ENCODE data around the gene PALMD. TPM values are rescaled to one million over a fixed set of nuclear protein-coding genes. Genes with fewer than 3 reads are reported as not detected.

Gene PALMD
- total RNA-seq, 1 experiment from 2014 or later, result not detected

GRCh38 chr1:99672038-99672437 lies 26.1 kb downstream of the PALMD start:
- no peaks in the 10 kb centered on the region for H3K9me3 ChIP-seq (ENCODE audit: control insufficient read depth, low read depth, low read length)
- H2BK120ac ChIP-seq (ENCODE audit: low read depth, low read length, poor library complexity, severe bottlenecking), result no peak overlapping the region
- H2BK12ac ChIP-seq (ENCODE audit: insufficient read length, low read depth, low read length), result no peak overlapping the region
- no peaks in the 10 kb centered on the region for H4K20me1 ChIP-seq (ENCODE audit: control insufficient read depth, insufficient read depth, insufficient read length)
- WGBS (ENCODE audit: extremely low coverage, insufficient read length, low lambda C conversion rate), result no CpG with 5 or more reads among the region's 4 CpGs
- no peaks in the 10 kb centered on the region for H3K23me2 ChIP-seq (ENCODE audit: insufficient read length, low read depth, low read length, poor library complexity, severe bottlenecking)
- H3K27me3 ChIP-seq (ENCODE audit: insufficient read depth, low read length), result no peaks in the 10 kb centered on the region
- H3K79me2 ChIP-seq (ENCODE audit: insufficient read depth, low read length), result no peaks in the 10 kb centered on the region
- H4K8ac ChIP-seq (replicated peaks; ENCODE audit: insufficient read length, low read depth, low read length), result no peak overlapping the region
- H3K27me3 Mint-ChIP-seq (ENCODE audit: low read depth), result no peaks in the 10 kb centered on the region
- no peak overlapping the region for H2BK15ac ChIP-seq (ENCODE audit: low read depth, low read length)
- no peak overlapping the region for H3K56ac ChIP-seq (ENCODE audit: insufficient read length, low read depth, low read length)
- no peak overlapping the region for H2BK20ac ChIP-seq (ENCODE audit: low read depth, low read length, poor library complexity, severe bottlenecking)
- no peak overlapping the region for H2AK5ac ChIP-seq (ENCODE audit: insufficient read length, low read length)
- no peak overlapping the region for H3K4ac ChIP-seq (ENCODE audit: low read depth, low read length)
- H2BK5ac ChIP-seq (ENCODE audit: insufficient read length, low read length), result no peak overlapping the region
- no peaks in the 10 kb centered on the region for H3K4me1 ChIP-seq (ENCODE audit: insufficient read depth, low read length)
- H2AFZ ChIP-seq (ENCODE audit: low read length), result no peak overlapping the region
- H4K91ac ChIP-seq (ENCODE audit: insufficient read length, low read depth, low read length), result no peak overlapping the region
- H3K27ac ChIP-seq (ENCODE audit: insufficient read length, low read depth, low read length), result no peak overlapping the region
- no peaks in the 10 kb centered on the region for H3K79me1 ChIP-seq (ENCODE audit: insufficient read depth, low read depth, low read length, poor library complexity, severe bottlenecking)
- H3K14ac ChIP-seq (ENCODE audit: insufficient read depth, low read length), result no peak overlapping the region
- no peaks in the 10 kb centered on the region for H3K36me3 Mint-ChIP-seq (ENCODE audit: insufficient read depth in 1 of 3, low read depth in 3 of 3)
- no peak overlapping the region for H3K4me3 Mint-ChIP-seq
- H3K9ac ChIP-seq (ENCODE audit: extremely low read depth, insufficient read length, low read length), result no peak overlapping the region
- no peaks in the 10 kb centered on the region for H3K9me3 Mint-ChIP-seq
- no peak overlapping the region for H3K18ac ChIP-seq (ENCODE audit: insufficient read length, low read depth, low read length)
- TF ChIP-seq, protein P1, sequence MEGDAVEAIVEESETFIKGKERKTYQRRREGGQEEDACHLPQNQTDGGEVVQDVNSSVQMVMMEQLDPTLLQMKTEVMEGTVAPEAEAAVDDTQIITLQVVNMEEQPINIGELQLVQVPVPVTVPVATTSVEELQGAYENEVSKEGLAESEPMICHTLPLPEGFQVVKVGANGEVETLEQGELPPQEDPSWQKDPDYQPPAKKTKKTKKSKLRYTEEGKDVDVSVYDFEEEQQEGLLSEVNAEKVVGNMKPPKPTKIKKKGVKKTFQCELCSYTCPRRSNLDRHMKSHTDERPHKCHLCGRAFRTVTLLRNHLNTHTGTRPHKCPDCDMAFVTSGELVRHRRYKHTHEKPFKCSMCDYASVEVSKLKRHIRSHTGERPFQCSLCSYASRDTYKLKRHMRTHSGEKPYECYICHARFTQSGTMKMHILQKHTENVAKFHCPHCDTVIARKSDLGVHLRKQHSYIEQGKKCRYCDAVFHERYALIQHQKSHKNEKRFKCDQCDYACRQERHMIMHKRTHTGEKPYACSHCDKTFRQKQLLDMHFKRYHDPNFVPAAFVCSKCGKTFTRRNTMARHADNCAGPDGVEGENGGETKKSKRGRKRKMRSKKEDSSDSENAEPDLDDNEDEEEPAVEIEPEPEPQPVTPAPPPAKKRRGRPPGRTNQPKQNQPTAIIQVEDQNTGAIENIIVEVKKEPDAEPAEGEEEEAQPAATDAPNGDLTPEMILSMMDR (conservative IDR thresholded peaks at IDR 0.05), result no peak
- no peak overlapping the region for H3K23ac ChIP-seq (ENCODE audit: insufficient read length, low read depth, low read length)
- H3K4me1 Mint-ChIP-seq, result no peaks in the 10 kb centered on the region
- H4K5ac ChIP-seq (ENCODE audit: insufficient read length, low read depth, low read length), result no peak overlapping the region
- no peak overlapping the region for H3K27ac Mint-ChIP-seq
- no peak overlapping the region for H3T11ph ChIP-seq (ENCODE audit: low read length)
- no peak for DNase-seq
- H3K4me2 ChIP-seq (ENCODE audit: insufficient read depth, insufficient read length, low read length), result no peak overlapping the region

All from H9 (cell line).